ENCODE results near the gene SULT4A1.

The SULT4A1 gene

GRCh38 chr22:43776081-43776670 lies 86.1 kb downstream of the SULT4A1 start:
- no peak for ATAC-seq
- TF ChIP-seq ZNF70 (CRISPR knock-in tag; IDR thresholded peaks at IDR 0.05): no peak
- TF ChIP-seq, protein P1, sequence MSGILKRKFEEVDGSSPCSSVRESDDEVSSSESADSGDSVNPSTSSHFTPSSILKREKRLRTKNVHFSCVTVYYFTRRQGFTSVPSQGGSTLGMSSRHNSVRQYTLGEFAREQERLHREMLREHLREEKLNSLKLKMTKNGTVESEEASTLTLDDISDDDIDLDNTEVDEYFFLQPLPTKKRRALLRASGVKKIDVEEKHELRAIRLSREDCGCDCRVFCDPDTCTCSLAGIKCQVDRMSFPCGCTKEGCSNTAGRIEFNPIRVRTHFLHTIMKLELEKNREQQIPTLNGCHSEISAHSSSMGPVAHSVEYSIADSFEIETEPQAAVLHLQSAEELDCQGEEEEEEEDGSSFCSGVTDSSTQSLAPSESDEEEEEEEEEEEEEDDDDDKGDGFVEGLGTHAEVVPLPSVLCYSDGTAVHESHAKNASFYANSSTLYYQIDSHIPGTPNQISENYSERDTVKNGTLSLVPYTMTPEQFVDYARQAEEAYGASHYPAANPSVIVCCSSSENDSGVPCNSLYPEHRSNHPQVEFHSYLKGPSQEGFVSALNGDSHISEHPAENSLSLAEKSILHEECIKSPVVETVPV (CRISPR knock-in tag; IDR thresholded peaks at IDR 0.05): no peak
- no peak for TF ChIP-seq ARNTL (CRISPR knock-in tag; IDR thresholded peaks at IDR 0.05; ENCODE audit: borderline replicate concordance, low read depth)
- TF ChIP-seq ISL1 (CRISPR knock-in tag; IDR thresholded peaks at IDR 0.05): no peak
- TF ChIP-seq, protein P2, sequence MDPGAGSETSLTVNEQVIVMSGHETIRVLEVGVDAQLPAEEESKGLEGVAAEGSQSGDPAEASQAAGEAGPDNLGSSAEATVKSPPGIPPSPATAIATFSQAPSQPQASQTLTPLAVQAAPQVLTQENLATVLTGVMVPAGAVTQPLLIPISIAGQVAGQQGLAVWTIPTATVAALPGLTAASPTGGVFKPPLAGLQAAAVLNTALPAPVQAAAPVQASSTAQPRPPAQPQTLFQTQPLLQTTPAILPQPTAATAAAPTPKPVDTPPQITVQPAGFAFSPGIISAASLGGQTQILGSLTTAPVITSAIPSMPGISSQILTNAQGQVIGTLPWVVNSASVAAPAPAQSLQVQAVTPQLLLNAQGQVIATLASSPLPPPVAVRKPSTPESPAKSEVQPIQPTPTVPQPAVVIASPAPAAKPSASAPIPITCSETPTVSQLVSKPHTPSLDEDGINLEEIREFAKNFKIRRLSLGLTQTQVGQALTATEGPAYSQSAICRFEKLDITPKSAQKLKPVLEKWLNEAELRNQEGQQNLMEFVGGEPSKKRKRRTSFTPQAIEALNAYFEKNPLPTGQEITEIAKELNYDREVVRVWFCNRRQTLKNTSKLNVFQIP (CRISPR knock-in tag; IDR thresholded peaks at IDR 0.05; ENCODE audit: borderline replicate concordance, low read depth): no peak
- TF ChIP-seq CSDC2 (CRISPR knock-in tag; IDR thresholded peaks at IDR 0.05): no peak
- TF ChIP-seq ESRRG (CRISPR knock-in tag; IDR thresholded peaks at IDR 0.05): no peak
- no peak for TF ChIP-seq ZNF8 (CRISPR knock-in tag; IDR thresholded peaks at IDR 0.05)
- TF ChIP-seq GLIS3 (CRISPR knock-in tag; IDR thresholded peaks at IDR 0.05): no peak
- no peak for TF ChIP-seq PPARA (CRISPR knock-in tag; IDR thresholded peaks at IDR 0.05; ENCODE audit: borderline replicate concordance)
- TF ChIP-seq, protein P3, sequence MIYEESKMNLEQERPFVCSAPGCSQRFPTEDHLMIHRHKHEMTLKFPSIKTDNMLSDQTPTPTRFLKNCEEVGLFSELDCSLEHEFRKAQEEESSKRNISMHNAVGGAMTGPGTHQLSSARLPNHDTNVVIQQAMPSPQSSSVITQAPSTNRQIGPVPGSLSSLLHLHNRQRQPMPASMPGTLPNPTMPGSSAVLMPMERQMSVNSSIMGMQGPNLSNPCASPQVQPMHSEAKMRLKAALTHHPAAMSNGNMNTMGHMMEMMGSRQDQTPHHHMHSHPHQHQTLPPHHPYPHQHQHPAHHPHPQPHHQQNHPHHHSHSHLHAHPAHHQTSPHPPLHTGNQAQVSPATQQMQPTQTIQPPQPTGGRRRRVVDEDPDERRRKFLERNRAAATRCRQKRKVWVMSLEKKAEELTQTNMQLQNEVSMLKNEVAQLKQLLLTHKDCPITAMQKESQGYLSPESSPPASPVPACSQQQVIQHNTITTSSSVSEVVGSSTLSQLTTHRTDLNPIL (CRISPR knock-in tag; IDR thresholded peaks at IDR 0.05; ENCODE audit: low read depth): no peak
